IPS DF 4.7 (cell line): ENCODE measurements around the gene HYAL3.

Source experiments
- DNase-seq: peaks from one replicate; pipeline ENCODE4 v3.0.0-alpha.2; 2013; ENCODE audit warnings: low spot score; ENCODE audit errors: extremely low read depth

Gene HYAL3

DNA sequence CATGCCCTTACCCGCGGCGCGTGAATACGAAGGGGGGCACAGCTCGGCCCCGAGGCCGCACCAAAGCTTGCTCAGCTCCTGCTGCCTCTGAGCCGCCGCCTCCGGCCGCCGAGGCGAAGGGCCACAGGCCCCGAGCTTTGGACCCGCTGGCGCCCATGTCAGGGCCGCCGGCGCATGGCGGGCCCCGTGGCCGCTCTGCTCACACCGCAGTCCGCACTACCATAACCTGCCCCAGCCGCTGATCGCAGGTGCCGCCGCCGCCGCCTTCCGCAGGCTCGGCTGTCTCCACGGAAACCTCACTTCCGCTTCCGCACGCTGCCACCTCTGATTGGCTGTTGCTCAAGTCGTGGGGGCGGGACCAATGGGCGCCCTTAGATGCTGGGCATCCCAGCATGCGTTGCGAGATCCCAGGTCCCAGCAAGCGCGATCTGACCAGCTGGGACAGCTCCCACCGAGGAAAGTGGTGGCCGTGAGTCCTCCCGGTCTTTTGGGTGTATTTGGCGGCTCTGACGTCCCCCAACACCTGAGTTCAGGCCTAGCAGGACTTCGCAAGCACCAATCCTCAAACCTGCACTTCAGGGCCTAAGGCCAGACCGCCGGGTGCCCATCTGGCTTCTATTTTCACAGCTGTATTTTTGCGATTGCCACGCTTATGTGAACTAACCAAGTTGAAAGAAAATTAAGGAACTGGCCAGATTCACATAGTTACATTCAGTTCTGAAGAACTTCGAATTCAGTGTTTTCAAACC, 28.9 kb upstream of the HYAL3 start, which contains the start of gene TUSC2:
Gene TUSC2, minus strand, starts transcription at position 281 of the 749 bp plus-strand sequence. Its CDS starts 124 bp downstream, at position 157.
- no peak for DNase-seq

DNA sequence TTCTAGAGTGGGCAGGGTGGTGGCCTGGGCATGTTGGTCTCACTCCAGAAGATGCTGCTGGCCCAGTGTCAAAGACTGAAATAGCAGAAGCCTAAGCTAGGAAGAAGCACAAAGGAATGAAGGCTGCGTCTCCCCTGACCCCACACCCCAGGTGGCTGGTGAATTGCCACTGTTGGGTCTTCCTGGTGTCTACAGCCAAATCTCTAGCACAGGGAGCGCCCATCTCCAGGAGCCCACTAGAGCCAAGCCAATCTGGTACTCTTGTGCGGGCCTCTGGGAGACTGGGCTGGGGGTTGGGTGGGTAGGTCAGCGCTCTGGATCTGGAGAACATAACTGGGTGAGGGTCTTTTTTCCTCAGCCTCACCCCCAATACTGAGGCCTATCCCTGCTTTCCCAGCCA, 27.9 kb upstream of the HYAL3 start:
- no peak for DNase-seq

DNA sequence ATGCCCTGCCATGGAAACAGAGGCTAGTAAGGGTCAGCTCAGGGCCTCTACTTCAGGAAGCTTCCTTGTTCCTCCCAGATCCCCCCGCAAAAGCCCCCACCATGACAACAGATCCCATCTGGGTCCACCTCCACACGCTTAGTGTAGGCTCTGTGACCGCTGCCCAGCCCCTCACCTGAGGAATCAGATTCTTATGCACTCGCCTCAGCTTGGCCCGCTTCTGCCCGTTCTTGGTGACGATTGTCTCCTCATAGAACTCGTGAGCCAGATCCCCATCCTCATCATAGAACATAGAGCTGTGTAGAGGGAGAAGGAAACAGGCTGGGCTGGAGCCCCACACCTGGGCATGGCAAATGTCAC, 27.0 kb upstream of the HYAL3 start:
- DNase-seq: no peak

DNA sequence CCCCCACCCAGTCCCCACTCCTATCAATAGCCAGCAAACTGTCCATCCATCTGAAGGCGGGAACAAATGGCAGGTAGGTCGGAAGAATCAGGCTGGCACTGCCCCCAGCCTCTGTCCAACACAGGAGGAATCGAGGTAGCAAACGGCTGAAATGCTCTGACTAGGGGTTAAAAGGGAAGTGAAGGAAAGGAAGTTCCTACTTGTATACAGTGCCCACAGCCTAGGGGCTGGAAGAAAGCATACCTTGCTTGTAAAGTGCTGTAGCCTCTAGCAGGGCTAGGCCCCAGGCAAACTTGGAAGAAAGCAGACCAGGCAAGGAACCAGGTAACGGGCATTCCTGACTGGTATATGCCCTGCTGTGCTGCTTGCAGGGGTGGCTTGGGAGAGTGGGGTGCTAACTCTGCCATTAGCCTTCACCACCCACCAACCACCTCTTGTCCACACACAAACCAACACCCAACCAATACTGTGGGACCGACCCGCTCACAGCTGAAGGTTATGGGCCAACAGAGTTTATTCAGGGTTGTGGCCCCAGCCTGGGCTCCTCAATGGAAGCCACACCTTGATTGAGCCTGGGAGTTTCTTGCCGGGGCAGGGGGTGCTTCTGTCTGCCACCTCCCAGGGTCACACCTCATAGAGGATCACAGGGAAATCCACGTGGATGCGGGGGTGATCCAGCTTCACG, 26.4 kb upstream of the HYAL3 start:
- DNase-seq: no peak

DNA sequence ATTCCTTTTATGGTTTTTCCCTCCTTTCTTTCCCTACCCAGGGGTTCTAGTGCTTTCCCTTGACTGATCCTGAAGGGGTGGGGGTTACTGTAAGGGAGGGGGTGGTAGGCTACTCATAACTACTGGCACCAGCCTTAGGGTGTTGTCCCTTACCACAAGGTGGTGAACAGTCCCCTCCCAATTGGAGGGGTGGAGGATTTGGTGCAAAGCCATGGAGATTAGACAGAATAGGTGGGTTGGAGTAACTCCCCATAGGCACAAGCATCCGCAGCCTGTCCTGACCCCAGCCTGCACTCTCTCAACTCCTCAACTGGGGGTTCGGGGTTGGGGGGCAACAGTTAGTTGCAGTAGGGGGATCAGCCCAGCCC, 25.9 kb upstream of the HYAL3 start:
- DNase-seq: no peak

DNA sequence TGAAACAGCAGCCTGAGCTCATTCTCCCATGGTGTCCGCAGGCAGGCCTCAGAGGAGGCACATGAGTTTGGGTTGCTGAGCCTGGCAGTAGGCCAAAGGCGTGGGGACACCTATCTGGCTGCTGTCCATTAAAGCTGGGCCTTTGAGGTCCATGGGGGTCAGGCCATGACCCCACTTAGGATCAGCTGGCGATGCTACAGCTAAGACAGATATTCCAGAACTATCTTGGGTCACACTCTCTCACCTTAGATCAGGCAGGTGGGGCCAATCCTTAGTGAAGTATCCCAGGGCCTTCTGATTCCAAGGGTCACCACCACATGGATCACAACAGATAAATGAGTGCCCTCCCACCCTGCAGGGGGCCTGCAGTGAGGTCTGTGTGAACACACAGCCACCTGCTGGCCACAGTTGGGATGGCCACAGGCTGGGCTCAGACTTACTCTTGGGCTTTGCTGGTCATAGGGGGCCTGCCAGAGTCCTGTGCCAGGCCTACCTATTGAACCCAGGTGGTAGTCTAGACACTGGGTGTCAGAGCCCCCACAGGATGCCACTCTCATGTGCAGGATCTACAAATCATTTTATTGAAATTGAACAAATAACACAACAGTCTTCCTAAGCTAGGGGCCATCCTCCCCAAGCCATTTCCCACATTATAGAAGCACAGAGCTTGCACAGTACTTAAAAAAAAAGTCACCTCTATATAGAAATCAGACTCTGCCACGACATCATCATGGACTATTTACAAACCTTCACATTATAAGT, 25.3 kb upstream of the HYAL3 start:
- DNase-seq: no peak

DNA sequence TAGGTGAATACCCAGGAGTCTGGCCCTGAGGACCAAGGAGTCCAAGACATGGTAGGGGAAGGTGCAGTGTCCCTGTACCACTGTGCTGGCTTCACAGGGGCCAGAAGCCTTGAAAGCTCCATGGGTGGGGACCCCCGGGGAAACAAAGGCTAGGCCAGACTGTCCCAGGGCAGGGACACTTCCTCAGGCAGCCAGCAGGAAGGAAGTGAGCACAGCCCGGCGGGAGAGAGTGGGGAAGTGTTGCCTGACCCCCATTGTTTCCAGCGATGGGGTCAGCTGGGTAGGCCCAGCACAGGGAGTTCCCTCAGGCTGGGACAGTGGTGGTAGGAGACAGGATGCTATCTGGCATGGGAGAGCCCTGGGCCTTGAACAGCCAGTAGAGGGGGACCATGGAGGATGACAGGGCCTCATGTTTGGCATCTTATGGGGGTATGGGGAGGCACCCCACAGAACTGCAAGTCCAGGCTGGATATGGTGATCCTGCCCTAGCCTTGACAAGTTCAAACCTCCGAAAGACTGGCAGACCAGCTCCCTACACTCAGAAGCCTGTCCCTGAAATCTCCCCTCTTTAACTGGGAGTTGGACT, 24.5 kb upstream of the HYAL3 start:
- no peak for DNase-seq

DNA sequence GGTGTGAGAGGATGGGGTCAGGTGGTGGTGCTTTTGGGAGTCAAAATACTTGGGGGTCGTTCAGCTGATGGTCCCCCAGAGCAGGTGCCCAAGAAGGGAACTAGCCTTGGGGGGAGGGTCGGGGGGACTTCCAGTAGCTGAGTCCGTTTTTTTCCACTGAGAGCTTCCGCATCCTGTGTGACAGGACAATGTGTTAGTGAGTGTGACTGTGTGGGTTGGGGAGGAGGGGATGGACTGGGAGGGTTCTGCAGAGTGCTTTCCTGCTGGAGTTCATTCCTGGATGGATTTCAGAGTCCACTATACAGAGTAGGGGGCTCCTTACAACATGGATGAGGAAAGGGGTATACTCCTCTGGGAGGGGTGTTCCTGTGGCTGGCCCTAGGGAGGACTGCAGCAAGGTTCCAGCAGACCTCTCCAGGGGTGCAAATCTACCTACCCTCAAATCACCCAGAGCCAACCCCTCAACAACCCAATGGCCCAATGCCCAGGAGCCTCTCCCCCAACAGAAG, 23.9 kb upstream of the HYAL3 start:
- no peak for DNase-seq

DNA sequence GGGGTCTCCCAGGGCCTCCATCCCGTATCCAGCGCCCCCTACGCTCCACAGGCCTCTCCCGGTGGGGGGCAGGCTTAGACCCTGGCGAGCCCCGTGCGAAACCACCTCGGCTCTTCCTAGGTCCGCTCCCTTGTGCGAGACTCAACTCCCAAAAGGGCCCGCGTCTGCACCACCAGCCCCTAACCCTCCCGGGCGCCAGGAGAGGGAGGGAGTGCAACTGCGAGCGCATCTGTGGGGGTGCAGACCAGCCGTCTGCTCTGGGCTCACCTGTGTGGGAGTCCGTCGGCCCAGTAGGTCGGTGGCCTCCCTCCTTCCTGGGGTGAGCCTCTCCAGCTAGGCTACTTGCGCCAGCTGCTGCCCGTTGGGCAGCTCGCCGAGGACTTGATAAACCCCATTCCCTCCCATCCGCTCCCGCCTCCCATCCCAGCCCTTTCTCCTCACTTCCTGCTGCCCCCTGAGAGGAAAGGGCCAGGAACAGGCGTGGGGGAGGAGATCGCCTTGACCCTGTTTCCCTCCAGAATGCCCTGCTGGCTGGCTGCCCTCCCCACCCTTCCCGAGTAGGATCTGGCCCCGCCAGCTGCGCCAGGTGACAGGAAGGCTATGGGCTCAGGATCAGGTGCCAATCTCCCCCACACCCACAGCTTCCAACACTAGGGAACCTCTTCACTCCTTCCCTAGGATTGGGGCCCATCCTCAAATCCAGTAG, 23.3 kb upstream of the HYAL3 start, which contains the start of gene HYAL2:
Gene HYAL2, minus strand, starts transcription at position 360 of the 706 bp plus-strand sequence. CDS start 2,256 bp downstream, outside the sequence.
- no peak for DNase-seq

DNA sequence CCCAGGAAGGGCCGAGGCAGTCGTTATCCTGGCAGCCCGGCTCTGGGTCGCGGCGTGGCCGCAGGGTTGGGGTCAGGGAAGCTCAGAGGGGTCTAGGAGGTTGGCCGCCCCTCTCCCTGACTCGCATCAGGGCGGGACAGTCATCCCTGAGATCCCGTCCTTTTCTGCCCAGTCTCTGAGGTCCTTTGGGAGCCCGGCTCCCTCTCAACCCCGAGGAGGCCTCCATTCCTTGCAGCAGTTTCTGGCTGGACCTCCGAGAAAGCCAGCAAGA, 22.8 kb upstream of the HYAL3 start:
- no peak for DNase-seq

DNA sequence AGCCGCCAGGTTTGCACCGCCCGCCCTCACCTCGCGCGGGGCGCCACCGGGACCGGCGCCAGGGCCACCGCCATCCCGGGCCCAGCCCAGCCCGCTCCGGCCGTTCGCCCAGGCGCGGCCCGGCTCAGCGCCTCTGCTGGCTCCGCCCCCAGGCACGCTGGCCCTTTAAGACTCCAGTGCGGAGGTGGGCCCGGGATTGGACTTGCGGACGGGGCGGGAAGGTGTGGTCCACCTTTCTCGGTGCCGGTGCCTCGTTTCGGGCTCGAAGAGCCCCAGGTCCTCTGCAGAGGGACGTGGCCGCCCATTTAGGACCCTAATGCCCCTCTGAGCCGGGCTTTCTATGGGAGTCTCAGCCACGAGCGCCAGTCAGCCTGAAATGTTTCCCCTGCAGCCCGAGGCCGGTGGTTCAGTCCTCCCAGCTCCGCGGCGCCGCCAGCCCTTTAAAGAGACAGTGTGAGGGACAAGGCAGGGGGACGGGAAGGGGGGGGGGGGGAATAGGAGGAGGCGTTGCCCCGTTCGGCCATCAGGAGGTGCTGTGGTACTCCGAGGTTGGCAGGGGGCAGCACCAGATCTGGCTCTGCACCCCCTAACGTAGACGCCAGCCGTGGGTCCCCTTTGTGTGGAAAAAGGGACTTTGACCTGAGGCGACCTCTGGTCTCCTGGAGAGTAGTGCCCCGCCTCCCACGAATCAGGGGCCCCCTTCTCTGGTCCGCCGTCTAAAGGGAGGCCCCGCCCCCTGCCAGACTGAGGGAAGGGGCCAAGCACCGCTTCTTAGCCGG, 22.3 kb upstream of the HYAL3 start:
- DNase-seq: no peak

DNA sequence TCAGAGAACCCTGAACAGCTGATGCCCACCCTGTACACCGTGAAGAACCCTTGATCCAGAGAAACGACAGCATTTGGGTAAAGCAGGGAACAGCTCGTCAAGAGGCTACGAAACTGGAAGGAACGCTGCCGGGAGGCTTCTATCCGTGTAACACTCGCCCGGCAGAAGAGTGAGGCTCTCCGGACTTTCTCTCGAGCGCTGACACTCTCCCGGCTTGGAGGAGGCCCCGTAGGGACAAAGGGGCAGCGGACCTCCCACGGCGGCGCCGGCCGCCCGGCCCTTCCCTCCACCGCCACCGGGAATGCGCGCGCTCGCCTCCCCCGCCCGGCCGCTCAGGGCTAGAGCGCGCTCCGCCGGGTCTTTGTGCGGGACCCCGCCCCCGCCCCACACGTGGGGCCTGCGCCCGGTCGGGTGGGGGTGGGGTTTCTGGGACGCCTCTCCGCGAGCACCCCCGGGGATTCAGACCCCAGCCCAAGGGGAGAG, 21.7 kb upstream of the HYAL3 start:
- DNase-seq: no peak

DNA sequence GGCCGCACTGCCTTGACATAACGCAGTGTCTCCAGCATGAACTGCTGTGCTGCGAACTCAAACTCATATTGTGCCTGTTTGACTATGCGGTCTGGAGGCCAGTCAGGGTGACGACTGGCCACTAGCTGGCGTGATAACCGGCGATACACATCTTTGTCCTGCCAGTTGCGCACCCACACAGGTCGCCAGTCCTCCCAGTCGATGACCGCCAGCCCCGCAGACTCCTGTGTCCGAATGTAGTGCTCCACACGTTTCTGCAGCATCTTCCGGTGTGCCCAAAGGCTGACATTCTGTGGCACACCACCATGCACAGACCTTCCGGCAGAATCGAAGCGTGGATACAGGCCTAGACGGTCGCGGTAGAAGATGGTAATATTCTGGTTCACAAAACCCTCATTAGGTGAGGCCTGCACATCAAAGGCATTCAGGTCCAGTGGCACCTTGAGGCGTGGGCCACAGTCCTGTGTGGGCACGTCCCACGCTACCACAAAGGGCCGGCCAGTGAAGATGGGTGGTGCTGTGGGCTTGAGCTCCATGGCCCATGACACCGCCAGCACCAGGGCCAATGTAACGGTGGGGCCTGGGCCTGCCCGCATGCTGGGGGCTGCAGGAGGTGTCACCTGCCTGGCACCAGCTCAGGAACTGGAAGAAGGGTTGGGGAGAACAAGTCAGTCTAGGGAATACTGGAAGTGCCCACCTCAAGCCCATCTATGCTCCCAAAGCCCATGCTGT, 20.9 kb upstream of the HYAL3 start:
- no peak for DNase-seq

DNA sequence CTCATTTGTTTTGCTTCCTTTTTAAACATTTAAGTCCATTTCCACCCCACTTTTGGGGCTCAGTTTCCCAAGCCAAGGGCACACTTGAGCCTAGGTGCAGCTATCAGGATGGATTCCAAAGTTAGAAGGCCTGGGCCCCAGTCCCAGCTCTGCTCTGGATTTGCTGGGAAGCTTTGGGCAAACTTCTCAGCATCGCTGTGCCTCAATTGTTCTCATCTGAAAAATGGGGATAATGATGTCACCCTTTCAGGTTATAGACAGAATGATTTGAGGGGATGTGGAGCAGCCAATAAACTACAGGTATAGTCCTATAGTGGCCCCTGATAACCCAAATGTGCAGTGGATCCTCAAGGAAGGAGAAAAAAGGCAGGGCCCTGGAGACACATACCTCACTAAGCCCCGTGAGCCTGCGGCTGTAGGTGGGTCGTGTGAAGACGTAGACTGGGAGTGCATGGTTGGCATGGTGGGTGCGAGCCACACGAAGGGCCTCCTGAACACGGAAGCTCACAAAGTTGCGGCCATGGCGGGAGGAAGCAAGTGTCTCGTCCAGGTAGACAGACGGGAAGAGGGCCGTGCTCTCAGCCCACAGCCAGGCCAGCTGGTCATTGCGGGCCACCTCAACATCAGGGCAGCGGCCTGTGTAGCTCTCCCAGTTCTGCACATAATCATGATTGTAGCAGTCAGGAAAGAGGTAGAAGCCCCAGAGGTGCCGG, 20.1 kb upstream of the HYAL3 start:
- DNase-seq: no peak

DNA sequence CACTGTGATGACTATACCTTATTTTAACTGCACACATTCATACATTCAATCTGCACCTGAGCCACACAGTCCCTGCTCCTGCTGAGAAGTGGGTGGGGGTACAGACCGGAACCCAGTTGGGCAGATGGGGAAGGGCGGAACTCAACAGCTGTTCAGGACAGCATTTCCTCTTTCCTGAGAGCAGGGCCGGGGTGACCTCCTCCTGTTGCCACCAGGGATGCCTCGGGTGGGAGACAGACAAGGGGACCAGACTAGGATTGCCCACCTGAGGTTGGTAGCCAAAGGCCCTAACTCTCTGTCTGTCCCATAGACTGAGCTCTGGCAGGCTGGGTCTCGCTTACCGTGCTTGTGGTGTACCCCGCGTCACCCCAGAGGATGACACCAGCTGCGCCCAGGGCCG, 19.4 kb upstream of the HYAL3 start:
- DNase-seq: no peak

DNA sequence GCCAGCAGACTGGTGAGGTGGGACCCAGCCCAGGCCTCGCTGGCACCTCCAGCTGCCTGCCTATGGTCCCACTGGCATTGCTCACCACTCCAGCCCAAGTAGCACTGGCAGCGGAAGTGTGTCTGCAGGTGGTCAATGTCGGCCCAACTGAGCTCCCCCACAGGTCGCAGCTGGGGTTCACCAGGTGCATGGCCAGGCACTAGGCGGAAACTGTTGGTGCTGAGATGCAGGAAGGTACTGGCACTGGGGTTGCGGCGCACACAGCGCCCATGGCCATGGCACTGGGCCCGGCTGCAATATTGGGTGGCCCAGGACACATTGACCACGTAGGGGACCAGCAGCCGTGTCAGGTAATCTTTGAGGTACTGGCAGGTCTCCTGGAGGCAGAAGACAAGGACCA, 19.0 kb upstream of the HYAL3 start:
- DNase-seq: no peak

DNA sequence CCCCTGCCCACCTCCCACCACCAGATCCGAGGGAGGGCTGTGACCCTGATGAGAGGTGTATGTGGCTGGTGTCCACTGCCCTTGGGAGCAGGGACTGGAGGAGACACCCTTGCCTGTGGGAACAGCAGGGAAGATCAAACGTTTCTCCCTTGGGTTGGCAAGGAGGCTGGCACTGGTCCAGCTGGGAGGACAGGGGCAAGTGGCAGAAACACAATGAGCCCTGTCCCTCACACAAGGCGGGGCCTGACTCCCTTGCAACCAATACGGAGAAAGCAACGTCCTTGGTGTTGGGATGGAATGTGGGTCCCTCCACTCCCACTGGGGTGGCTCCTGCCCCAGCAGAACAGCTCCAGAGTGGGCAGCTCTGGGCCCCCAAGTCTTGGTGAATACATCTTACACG, 18.1 kb upstream of the HYAL3 start:
- DNase-seq: no peak

DNA sequence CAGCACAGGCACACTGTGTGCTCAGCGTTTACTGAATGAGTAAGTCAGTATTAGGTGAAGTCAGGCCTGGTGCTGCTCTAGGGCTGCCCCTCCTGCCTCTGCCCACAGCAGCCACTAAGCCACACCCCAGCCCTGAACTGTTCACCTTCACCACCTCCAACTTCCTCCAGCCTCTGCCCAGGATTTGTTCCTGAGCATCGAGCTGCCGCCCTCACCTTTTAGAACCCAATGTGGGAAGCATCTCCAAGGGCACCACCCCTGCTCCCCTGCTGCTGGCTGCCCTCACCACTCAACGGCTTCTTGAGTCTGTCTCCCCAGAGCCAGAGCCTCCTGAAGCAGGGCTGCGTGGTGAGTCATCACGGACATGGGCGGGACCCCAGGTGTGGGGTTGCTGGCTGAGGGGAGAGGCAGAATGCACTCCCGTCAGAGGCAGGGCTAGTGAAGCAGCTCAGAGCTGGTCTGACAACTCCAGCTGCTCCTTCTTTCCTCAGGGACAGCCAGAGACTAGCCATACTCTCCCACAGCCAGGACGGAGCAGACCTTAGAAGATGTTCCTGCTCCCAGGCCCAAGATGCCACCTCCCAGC, 17.5 kb upstream of the HYAL3 start:
- DNase-seq: no peak

DNA sequence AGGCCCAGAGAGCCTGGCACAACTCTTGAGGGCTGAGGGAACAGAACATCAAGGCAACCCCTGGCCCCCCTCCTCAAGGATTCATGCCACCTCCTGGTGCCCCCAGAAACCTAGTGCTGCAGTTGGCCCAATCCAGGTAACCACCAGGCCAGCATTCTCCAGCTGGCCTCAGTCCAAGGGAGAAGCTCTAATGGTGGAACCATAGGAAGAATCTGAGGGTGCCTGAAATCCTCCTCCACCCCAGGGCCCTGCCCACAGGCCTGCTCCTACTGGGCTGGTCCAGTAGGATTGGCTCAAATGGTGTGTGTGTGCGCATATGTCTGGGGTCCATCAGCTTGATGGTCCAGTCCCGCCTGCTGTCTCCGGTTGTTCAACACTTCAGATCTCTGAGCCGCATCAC, 15.6 kb upstream of the HYAL3 start:
- no peak for DNase-seq
